ENCODE measurements around the gene GRK6.

DNA sequence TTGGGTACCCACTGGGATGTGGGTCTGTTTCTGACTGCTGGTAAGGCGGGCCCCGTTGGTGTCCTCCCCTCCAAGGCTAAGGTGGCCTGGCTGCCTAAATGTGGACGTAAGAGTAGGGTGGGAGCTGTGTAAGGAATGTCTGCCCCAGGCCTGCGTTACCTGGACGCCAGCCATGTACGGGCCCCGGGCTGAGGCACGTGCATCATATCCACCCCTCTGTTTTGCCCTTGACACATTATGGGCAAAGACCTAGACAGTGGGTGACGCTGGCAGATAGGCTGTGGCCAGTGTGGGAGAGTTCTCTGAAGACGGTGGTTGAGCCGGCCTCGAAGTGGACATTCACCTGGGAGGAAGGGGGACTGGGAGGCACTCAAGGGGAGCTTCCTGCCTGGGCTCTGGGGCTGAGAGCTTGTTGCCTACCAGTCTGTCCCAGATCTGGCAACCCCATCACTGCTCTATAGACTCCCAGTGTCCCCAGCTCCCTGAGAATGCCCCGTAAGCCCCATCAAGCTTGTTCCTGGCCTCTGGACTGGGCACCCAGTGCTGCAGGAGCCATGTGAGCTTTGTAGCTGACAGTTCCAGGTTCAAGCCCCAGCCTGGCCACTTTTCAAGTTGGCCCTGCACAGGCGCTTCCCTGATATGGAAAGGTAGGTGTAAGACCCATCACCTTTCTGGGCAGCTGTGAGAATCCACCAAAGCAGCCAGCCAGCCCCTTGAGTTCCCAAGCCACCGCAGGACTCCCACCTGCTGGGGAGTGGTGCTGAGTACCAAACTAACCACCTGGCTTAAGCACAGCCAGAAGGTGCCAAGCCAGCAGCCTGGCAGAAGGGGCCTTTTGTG, 16.9 kb downstream of the GRK6 start:
- TF ChIP-seq, protein P1, sequence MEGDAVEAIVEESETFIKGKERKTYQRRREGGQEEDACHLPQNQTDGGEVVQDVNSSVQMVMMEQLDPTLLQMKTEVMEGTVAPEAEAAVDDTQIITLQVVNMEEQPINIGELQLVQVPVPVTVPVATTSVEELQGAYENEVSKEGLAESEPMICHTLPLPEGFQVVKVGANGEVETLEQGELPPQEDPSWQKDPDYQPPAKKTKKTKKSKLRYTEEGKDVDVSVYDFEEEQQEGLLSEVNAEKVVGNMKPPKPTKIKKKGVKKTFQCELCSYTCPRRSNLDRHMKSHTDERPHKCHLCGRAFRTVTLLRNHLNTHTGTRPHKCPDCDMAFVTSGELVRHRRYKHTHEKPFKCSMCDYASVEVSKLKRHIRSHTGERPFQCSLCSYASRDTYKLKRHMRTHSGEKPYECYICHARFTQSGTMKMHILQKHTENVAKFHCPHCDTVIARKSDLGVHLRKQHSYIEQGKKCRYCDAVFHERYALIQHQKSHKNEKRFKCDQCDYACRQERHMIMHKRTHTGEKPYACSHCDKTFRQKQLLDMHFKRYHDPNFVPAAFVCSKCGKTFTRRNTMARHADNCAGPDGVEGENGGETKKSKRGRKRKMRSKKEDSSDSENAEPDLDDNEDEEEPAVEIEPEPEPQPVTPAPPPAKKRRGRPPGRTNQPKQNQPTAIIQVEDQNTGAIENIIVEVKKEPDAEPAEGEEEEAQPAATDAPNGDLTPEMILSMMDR (IDR thresholded peaks at IDR 0.05): no peak
- TF ChIP-seq EP300 (IDR thresholded peaks at IDR 0.05) (no peak), POLR2A (IDR thresholded peaks at IDR 0.05; ENCODE audit: low read depth) (no peak), POLR2AphosphoS5 (IDR thresholded peaks at IDR 0.05) (no peak)
